ENCODE data around the gene GGNBP2.

Gene GGNBP2

DNA sequence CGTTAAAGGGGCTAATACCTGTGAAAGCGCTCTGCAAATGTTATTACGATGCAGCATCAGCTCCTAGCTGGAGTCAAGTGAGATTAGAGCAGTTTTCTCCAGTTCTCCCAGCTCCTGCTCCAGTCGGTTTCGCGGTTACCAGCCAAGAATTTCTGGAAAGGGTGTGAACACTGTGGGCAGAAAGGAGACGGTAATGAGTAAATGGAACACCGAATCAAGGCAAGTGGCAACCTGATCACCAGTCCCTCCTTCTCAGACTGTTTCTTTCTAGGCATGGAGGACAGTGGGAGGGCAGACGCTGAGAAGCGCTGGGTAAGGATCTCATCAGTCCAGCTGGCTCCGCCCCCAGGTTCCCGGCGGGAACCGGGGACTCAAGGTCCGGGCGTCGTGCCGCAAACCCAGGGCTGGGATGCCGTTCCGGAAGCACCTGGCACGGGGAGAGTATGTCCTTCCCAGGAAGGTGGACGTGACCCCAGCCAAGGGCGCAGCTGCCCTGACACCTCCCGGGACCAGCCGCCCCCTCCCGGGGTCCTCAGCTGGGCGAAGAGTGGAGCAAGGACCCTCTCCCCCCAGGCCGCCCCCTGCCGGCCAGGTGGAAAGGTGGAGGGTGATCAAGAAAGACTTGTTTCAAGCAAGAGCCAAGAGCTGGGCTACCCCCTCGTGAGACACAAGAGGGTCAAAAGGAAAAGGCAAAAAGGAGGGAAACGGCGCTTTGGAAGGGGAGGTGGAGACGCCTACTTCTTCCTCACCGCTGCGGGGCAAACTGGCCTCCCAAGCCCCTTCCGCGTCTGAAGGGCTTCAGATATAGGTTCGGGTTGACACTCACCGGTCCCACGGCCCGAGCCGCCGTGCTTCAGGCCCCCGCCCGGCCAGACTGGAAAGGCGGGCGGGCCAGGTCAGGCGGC lies 10.5 kb upstream of the GGNBP2 start:
- Histone ChIP-seq H3K79me1 (ENCODE audit: low read depth, low read length) (no peaks in the 10 kb centered on the region), H2BK5ac (ENCODE audit: low read length) (peak overlapping the region; percentile 89), H3K4me2 (ENCODE audit: insufficient read depth, low read length, poor library complexity, severe bottlenecking) (peak overlapping the region; percentile 99), H3K9ac (ENCODE audit: low read depth, low read length, poor library complexity) (peak overlapping the region; percentile 94), H3K36me3 (replicated peaks in 1 of 2; ENCODE audit: control insufficient read depth in 2 of 2, insufficient read depth in 2 of 2, low read length in 2 of 2) (peaks cover 25 to 73% of the 10 kb centered on the region in 2 donors), H3K4me3 (ENCODE audit: low read length in 2 of 2) (peak overlapping the region; percentile 86 to 98), H3K18ac (ENCODE audit: low read length) (peak overlapping the region; percentile 98), H2AK5ac (ENCODE audit: low read depth, low read length) (no peak overlapping the region), H3K27ac (replicated peaks; ENCODE audit: low read length) (peak overlapping the region; percentile 91), H4K91ac (ENCODE audit: low read depth, low read length, poor library complexity) (peak overlapping the region; percentile 48), H3K14ac (ENCODE audit: low read length) (no peak overlapping the region), H2BK120ac (ENCODE audit: low read depth, low read length) (no peak overlapping the region), H2BK12ac (ENCODE audit: low read length) (no peak overlapping the region), H4K8ac (ENCODE audit: low read depth, low read length) (no peak overlapping the region), H3K4me1 (ENCODE audit: control insufficient read depth in 2 of 2, insufficient read depth in 1 of 2, low read depth in 1 of 2, low read length in 2 of 2) (peaks cover 5 to 8% of the 10 kb centered on the region in 2 donors), H3K23ac (ENCODE audit: low read depth, low read length, poor library complexity) (peak overlapping the region; percentile 77), H3K4ac (ENCODE audit: low read length) (no peak overlapping the region), H3K9me3 (replicated peaks in 1 of 2; ENCODE audit: control insufficient read depth in 2 of 2, insufficient read depth in 1 of 2, low read depth in 1 of 2, low read length in 2 of 2) (no peaks in the 10 kb centered on the region), H2BK15ac (ENCODE audit: low read length) (peak overlapping the region; percentile 93), H2AFZ (ENCODE audit: low read length) (peak overlapping the region; percentile 94), H3K27me3 (ENCODE audit: control insufficient read depth in 3 of 3, insufficient read depth in 3 of 3, low read depth in 1 of 3, low read length in 3 of 3) (no peaks in the 10 kb centered on the region)
- WGBS, 2 donors (ENCODE audit: extremely low coverage in 2 of 2, insufficient read length in 2 of 2, insufficient replicate concordance in 1 of 2): no CpG with 5 or more reads among the region's 48 CpGs
- DNase-seq (ENCODE audit: low spot score): peak; percentile 72

DNA sequence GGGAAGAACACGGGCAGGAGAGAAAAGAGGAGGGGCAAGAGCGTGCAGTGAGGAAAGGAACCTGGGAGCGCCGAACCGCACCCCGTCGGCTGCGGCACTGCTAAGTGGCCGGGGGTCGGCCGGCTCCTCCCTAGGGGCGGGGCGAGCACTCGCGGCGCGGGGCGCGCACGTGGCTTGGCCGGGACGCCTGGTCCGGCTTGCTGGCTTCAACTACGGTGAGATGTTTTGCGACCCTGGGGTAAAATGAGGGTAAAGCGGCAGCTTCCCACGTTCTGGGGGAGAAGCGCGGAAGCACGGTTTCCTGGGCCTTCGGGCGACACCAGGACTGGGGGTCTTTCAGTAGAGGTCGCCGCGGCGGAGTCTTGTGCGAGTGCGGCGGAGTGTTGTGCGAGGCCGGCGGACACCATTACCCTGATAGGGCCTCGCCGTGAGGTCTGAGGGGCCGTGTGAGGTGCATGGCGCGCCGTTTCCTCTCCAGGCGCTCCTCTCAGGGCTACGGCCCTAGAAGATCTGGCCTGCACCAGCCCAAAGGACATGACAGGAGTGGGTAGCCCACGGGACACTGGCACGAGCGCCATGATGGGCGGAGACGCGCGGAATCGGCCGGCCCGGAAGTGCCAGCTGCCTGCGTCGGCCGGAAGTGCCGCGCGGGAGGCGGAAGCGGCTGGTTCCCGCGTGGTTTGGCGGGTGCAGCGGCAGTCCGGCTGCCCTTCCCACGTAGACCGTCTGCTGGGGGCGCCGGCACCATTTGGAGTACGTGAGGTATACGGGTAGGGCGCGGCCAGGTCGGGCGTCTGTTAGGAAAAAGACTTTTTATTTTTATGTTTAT lies 9.7 kb upstream of the GGNBP2 start, which contains the start of the genes MYO19 and PIGW:
Gene MYO19, minus strand, starts transcription at position 29 of the 829 bp plus-strand sequence. CDS start 2,330 bp downstream, outside the sequence.
Gene PIGW, plus strand, starts transcription at position 148 of the 829 bp plus-strand sequence. CDS start 2,115 bp downstream, outside the sequence.
- peak within 1 kb of the TSS; percentile 86 to 98 for H3K4me3 ChIP-seq (ENCODE audit: low read length in 2 of 2)
- H3K23ac ChIP-seq (ENCODE audit: low read depth, low read length, poor library complexity): peak within 1 kb of the TSS; percentile 77
- no CpG with 5 or more reads among the region's 83 CpGs for WGBS, 2 donors (ENCODE audit: extremely low coverage in 2 of 2, insufficient read length in 2 of 2, insufficient replicate concordance in 1 of 2)
- H3K4ac ChIP-seq (ENCODE audit: low read length): peak within 1 kb of the TSS; percentile 47
- H3K79me1 ChIP-seq (ENCODE audit: low read depth, low read length): no peaks in the 10 kb centered on the region
- peak within 1 kb of the TSS; percentile 58 for H3K14ac ChIP-seq (ENCODE audit: low read length)
- H3K36me3 ChIP-seq (replicated peaks in 1 of 2; ENCODE audit: control insufficient read depth in 2 of 2, insufficient read depth in 2 of 2, low read length in 2 of 2): peaks cover 23 to 69% of the 10 kb centered on the region in 2 donors
- peak within 1 kb of the TSS; percentile 94 for H2AFZ ChIP-seq (ENCODE audit: low read length)
- H2BK5ac ChIP-seq (ENCODE audit: low read length): peak within 1 kb of the TSS; percentile 89
- H3K27ac ChIP-seq (replicated peaks; ENCODE audit: low read length): peak within 1 kb of the TSS; percentile 91
- no peaks in the 10 kb centered on the region for H3K9me3 ChIP-seq (replicated peaks in 1 of 2; ENCODE audit: control insufficient read depth in 2 of 2, insufficient read depth in 1 of 2, low read depth in 1 of 2, low read length in 2 of 2)
- DNase-seq (ENCODE audit: low spot score): peak; percentile 88
- peaks cover 5 to 8% of the 10 kb centered on the region in 2 donors for H3K4me1 ChIP-seq (ENCODE audit: control insufficient read depth in 2 of 2, insufficient read depth in 1 of 2, low read depth in 1 of 2, low read length in 2 of 2)
- no peak within 1 kb of the TSS for H2BK12ac ChIP-seq (ENCODE audit: low read length)
- H2BK15ac ChIP-seq (ENCODE audit: low read length): peak within 1 kb of the TSS; percentile 93
- H4K91ac ChIP-seq (ENCODE audit: low read depth, low read length, poor library complexity): peak within 1 kb of the TSS; percentile 77
- no peak within 1 kb of the TSS for H2BK120ac ChIP-seq (ENCODE audit: low read depth, low read length)
- no peaks in the 10 kb centered on the region for H3K27me3 ChIP-seq (ENCODE audit: control insufficient read depth in 3 of 3, insufficient read depth in 3 of 3, low read depth in 1 of 3, low read length in 3 of 3)
- H3K4me2 ChIP-seq (ENCODE audit: insufficient read depth, low read length, poor library complexity, severe bottlenecking): peak within 1 kb of the TSS; percentile 99
- no peak within 1 kb of the TSS for H4K8ac ChIP-seq (ENCODE audit: low read depth, low read length)
- H2AK5ac ChIP-seq (ENCODE audit: low read depth, low read length): peak within 1 kb of the TSS; percentile 54
- peak within 1 kb of the TSS; percentile 94 for H3K9ac ChIP-seq (ENCODE audit: low read depth, low read length, poor library complexity)
- peak within 1 kb of the TSS; percentile 98 for H3K18ac ChIP-seq (ENCODE audit: low read length)

DNA sequence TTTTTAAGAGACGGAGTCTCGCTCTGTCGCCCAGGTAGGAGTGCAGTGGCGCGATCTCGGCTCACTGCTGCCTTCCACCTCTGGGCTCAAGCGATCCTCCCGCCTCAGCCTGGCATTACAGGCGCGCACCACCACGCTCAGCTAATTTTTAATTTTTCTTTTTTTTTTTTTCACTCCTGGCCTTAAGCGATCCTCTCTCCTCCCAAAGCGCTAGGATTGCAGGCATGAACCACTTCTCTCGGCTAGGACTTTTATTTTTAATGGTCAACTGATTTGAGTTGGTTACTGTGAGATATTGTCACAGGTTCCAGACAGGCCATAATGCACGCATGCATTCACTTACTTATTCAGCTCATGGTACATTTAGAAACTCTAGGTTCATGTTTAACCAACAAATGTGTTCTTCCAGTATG lies 9.0 kb upstream of the GGNBP2 start:
- H3K9ac ChIP-seq (ENCODE audit: low read depth, low read length, poor library complexity): no peak overlapping the region
- no peaks in the 10 kb centered on the region for H3K27me3 ChIP-seq (ENCODE audit: control insufficient read depth in 3 of 3, insufficient read depth in 3 of 3, low read depth in 1 of 3, low read length in 3 of 3)
- no peak overlapping the region for H2BK12ac ChIP-seq (ENCODE audit: low read length)
- H3K18ac ChIP-seq (ENCODE audit: low read length): no peak overlapping the region
- no peaks in the 10 kb centered on the region for H3K79me1 ChIP-seq (ENCODE audit: low read depth, low read length)
- no peak overlapping the region for H2AK5ac ChIP-seq (ENCODE audit: low read depth, low read length)
- H3K4me2 ChIP-seq (ENCODE audit: insufficient read depth, low read length, poor library complexity, severe bottlenecking): peak overlapping the region; percentile 90
- H2BK15ac ChIP-seq (ENCODE audit: low read length): no peak overlapping the region
- no peak overlapping the region for H3K27ac ChIP-seq (replicated peaks; ENCODE audit: low read length)
- H2BK5ac ChIP-seq (ENCODE audit: low read length): no peak overlapping the region
- no peak overlapping the region for H3K14ac ChIP-seq (ENCODE audit: low read length)
- H3K4ac ChIP-seq (ENCODE audit: low read length): no peak overlapping the region
- H4K91ac ChIP-seq (ENCODE audit: low read depth, low read length, poor library complexity): no peak overlapping the region
- H3K4me3 ChIP-seq (ENCODE audit: low read length in 2 of 2): peak overlapping the region; percentile 86 to 98
- peaks cover 23 to 69% of the 10 kb centered on the region in 2 donors for H3K36me3 ChIP-seq (replicated peaks in 1 of 2; ENCODE audit: control insufficient read depth in 2 of 2, insufficient read depth in 2 of 2, low read length in 2 of 2)
- H3K23ac ChIP-seq (ENCODE audit: low read depth, low read length, poor library complexity): peak overlapping the region; percentile 77
- peak overlapping the region; percentile 94 for H2AFZ ChIP-seq (ENCODE audit: low read length)
- no peaks in the 10 kb centered on the region for H3K9me3 ChIP-seq (replicated peaks in 1 of 2; ENCODE audit: control insufficient read depth in 2 of 2, insufficient read depth in 1 of 2, low read depth in 1 of 2, low read length in 2 of 2)
- WGBS, 2 donors (ENCODE audit: extremely low coverage in 2 of 2, insufficient read length in 2 of 2, insufficient replicate concordance in 1 of 2): no CpG with 5 or more reads among the region's 15 CpGs
- H3K4me1 ChIP-seq (ENCODE audit: control insufficient read depth in 2 of 2, insufficient read depth in 1 of 2, low read depth in 1 of 2, low read length in 2 of 2): peaks cover 5 to 8% of the 10 kb centered on the region in 2 donors
- H2BK120ac ChIP-seq (ENCODE audit: low read depth, low read length): no peak overlapping the region
- no peak overlapping the region for H4K8ac ChIP-seq (ENCODE audit: low read depth, low read length)
- no peak for DNase-seq (ENCODE audit: low spot score)
